OCI-LY3 (cell line): Measurements from ENCODE around the gene MACROD2.

Experiments used
- H2AFZ ChIP-seq: fragments of 200-600, 300-600 bp; shearing (Covaris generic); 2 replicates; pipeline ENCODE4 v1.6.0; 2014; ENCODE audit warnings: antibody characterized with exemption, low read depth, low read length
- H3K27ac ChIP-seq: fragments of 200-600, 300-600 bp; sonication (generic); 2 replicates; pipeline ENCODE4 v1.5.1; 2014; ENCODE audit warnings: mild to moderate bottlenecking, low read length, moderate library complexity, mixed read lengths
- H3K27me3 ChIP-seq: fragments of 200-600, 300-600 bp; sonication (generic); 2 replicates; pipeline ENCODE4 v1.6.1; 2014; ENCODE audit warnings: low read depth, low read length, mixed read lengths
- H3K36me3 ChIP-seq: fragments of 200-600, 300-600 bp; sonication (generic); replicated peaks from 2 replicates; pipeline ENCODE3; 2014; ENCODE audit warnings: low read depth, low read length, mixed read lengths
- H3K4me1 ChIP-seq: fragments of 300-600, 200-600 bp; sonication (generic); 2 replicates; pipeline ENCODE4 v1.6.1; 2014; ENCODE audit warnings: low read length, mixed read lengths
- H3K4me2 ChIP-seq: fragments of 200-600, 300-600 bp; sonication (generic); 2 replicates; pipeline ENCODE4 v1.6.1; 2014; ENCODE audit warnings: low read length, mixed read lengths
- H3K4me3 ChIP-seq: fragments of 300-600, 200-600 bp; sonication (generic); 2 replicates; pipeline ENCODE4 v1.5.1; 2014; ENCODE audit warnings: antibody characterized with exemption, mild to moderate bottlenecking, low read length, moderate library complexity
- H3K79me2 ChIP-seq: fragments of 300-600, 200-600 bp; shearing (Covaris generic); 2 replicates; pipeline ENCODE4 v1.6.1; 2014; ENCODE audit warnings: mild to moderate bottlenecking, low read length, mixed read lengths
- H3K9ac ChIP-seq: fragments of 300-600, 200-600 bp; shearing (Covaris generic); 2 replicates; pipeline ENCODE4 v1.6.0; 2014; ENCODE audit warnings: mild to moderate bottlenecking, low read length, moderate library complexity
- H3K9me3 ChIP-seq: fragments of 200-600, 300-600 bp; shearing (Covaris generic); 2 replicates; pipeline ENCODE4 v1.6.1; 2014; ENCODE audit warnings: low read length, mixed read lengths; ENCODE audit not compliant: insufficient read depth
- H4K20me1 ChIP-seq: fragments of 200-600, 300-600 bp; sonication (generic); 2 replicates; pipeline ENCODE4 v1.6.1; 2016; ENCODE audit warnings: low read length, mixed read lengths; ENCODE audit not compliant: insufficient read depth
- CTCF ChIP-seq: fragments of 200-600, 300-600 bp; sonication (generic); IDR thresholded peaks from 2 replicates; pipeline ENCODE4 v1.5.1; 2014; ENCODE audit warnings: antibody characterized with exemption, low read length, low read depth
- EZH2phosphoT487 ChIP-seq: fragments of 200-600 bp; shearing (Covaris generic); IDR thresholded peaks from 2 replicates; pipeline ENCODE4 v1.6.1; 2018; ENCODE audit warnings: antibody characterized with exemption, mixed run types, low read depth

MACROD2 gene

GRCh38 chr20:16050366-16050765 is 2055.1 kb downstream of the MACROD2 start:
- Histone ChIP-seq H3K4me1 (peaks cover 20% of the 10 kb centered on the region), H2AFZ (no peak overlapping the region), H3K9me3 (no peaks in the 10 kb centered on the region), H3K27ac (no peak overlapping the region), H3K36me3 (peaks cover 46% of the 10 kb centered on the region), H3K9ac (no peak overlapping the region), H4K20me1 (peaks cover 24% of the 10 kb centered on the region; the same call in 1 of the 2 replicates), H3K4me2 (no peak overlapping the region), H3K27me3 (no peaks in the 10 kb centered on the region), H3K79me2 (no peaks in the 10 kb centered on the region), H3K4me3 (no peak overlapping the region)
- no peak for TF ChIP-seq CTCF
- TF ChIP-seq EZH2phosphoT487: no peak

- TF ChIP-seq CTCF (no peak), EZH2phosphoT487 (no peak)
- no peaks in the 10 kb centered on the region for H3K79me2 ChIP-seq
- H3K9ac ChIP-seq: no peak overlapping the region
- H3K9me3 ChIP-seq: no peaks in the 10 kb centered on the region
- no peak overlapping the region for H2AFZ ChIP-seq
- peaks cover 37% of the 10 kb centered on the region for H3K36me3 ChIP-seq
- no peak overlapping the region for H3K4me2 ChIP-seq
- no peaks in the 10 kb centered on the region for H3K27me3 ChIP-seq
- H4K20me1 ChIP-seq: peaks cover 23% of the 10 kb centered on the region; the same call in 1 of the 2 replicates
- no peak overlapping the region for H3K4me3 ChIP-seq
- no peak overlapping the region for H3K27ac ChIP-seq
- H3K4me1 ChIP-seq: peaks cover 20% of the 10 kb centered on the region
These were observed 2056.7 kb downstream of the MACROD2 start for GRCh38 chr20:16051968-16052367.

GRCh38 chr20:16052456-16052855 is 2057.1 kb downstream of the MACROD2 start:
- Histone ChIP-seq H4K20me1 (peaks cover 18% of the 10 kb centered on the region; the same call in 1 of the 2 replicates), H3K4me1 (peaks cover 20% of the 10 kb centered on the region), H3K36me3 (peaks cover 32% of the 10 kb centered on the region), H3K27me3 (no peaks in the 10 kb centered on the region), H2AFZ (no peak overlapping the region), H3K79me2 (no peaks in the 10 kb centered on the region), H3K27ac (no peak overlapping the region), H3K4me3 (no peak overlapping the region), H3K9me3 (no peaks in the 10 kb centered on the region), H3K9ac (no peak overlapping the region), H3K4me2 (no peak overlapping the region)
- no peak for TF ChIP-seq CTCF
- TF ChIP-seq EZH2phosphoT487: no peak

- Histone ChIP-seq H3K9ac (no peak overlapping the region), H3K27me3 (no peaks in the 10 kb centered on the region), H3K4me3 (no peak overlapping the region), H3K4me1 (peaks cover 20% of the 10 kb centered on the region), H3K79me2 (no peaks in the 10 kb centered on the region), H3K9me3 (no peaks in the 10 kb centered on the region), H4K20me1 (0 out of 2 replicates have a peak, but pooled peaks cover 8% of the 10 kb centered on the region), H3K36me3 (peaks cover 17% of the 10 kb centered on the region), H3K27ac (no peak overlapping the region), H2AFZ (no peak overlapping the region), H3K4me2 (peak overlapping the region; percentile 49)
- TF ChIP-seq CTCF: no peak
- no peak for TF ChIP-seq EZH2phosphoT487
These were observed 2059.7 kb downstream of the MACROD2 start for GRCh38 chr20:16054985-16055384.
